HepG2 (cell line): Measurements from ENCODE around the gene CHM. TPM values are rescaled to one million over a fixed set of nuclear protein-coding genes. Genes with fewer than 3 reads are reported as not detected.

Experiments
- ATAC-seq: fragments of 200-7000 bp; cut with Tn5 transposase; 3 replicates; pipeline ENCODE4 v1.9.1; 2020; ENCODE audit warnings: mild to moderate bottlenecking, moderate library complexity
- BruUV-seq: library from RNA; stranded (reverse); fragments of 400-500 nt; replicated peaks from 2 replicates; lab custom pipeline; 2021; lab: Mats Ljungman, UMichigan
- CTCF ChIA-PET: fragments of 300-600 bp; formaldehyde crosslinking; extraction: SDS; loops from one replicate; lab custom pipeline; 2021; ENCODE audit warnings: low total read pairs, inconsistent platforms, low intra/inter-chr PET ratio; lab: Yijun Ruan, JAX
- POLR2A ChIA-PET: fragments of 350-600 bp; sonication (Branson Sonifier 250); formaldehyde crosslinking; loops from one replicate; lab custom pipeline; 2020; ENCODE audit warnings: antibody characterized with exemption, inconsistent platforms; lab: Yijun Ruan, JAX
- DNase-seq: peaks from one replicate; pipeline ENCODE4 v3.0.0-alpha.2; 2015; ENCODE audit warnings: low spot score
- FAIRE-seq: peaks from 3 replicates; lab custom pipeline; 2011; peaks lifted over from hg19 to GRCh38; lab: Jason Lieb, UNC
- H2AFZ ChIP-seq: one replicate; pipeline ENCODE4 v1.6.1; 2011; ENCODE audit warnings: low read length, inconsistent platforms
- H3K27ac ChIP-seq: fragments of 300-600 bp; 3 replicates; pipeline ENCODE4 v1.8.0; 2011; ENCODE audit warnings: mixed run types, mild to moderate bottlenecking, mixed read lengths, low read length, inconsistent platforms; ENCODE audit not compliant: insufficient read depth; ENCODE audit errors: extremely low read length
- H3K27me3 ChIP-seq, 2 experiments: fragments of 200-600 bp in 1 of 2; 2 replicates in 1 of 2; 3 replicates in 1 of 2; pipeline versions ENCODE4 v1.6.0 to v1.8.0; 2011; ENCODE audit warnings: low read length in 2 of 2, mild to moderate bottlenecking in 2 of 2, moderate library complexity in 2 of 2, inconsistent platforms in 1 of 2; ENCODE audit not compliant: insufficient read depth in 2 of 2, control insufficient read depth in 1 of 2
- H3K36me3 ChIP-seq, 2 experiments: fragments of 200-600 bp in 1 of 2; replicated peaks in 1 of 2; 2 replicates in 1 of 2; 3 replicates in 1 of 2; pipeline versions ENCODE4 v1.5.1 to v1.8.0; 2011; ENCODE audit warnings: low read length in 2 of 2, inconsistent platforms in 1 of 2; ENCODE audit not compliant: insufficient read depth in 2 of 2, control insufficient read depth in 1 of 2
- H3K4me1 ChIP-seq: 2 replicates; pipeline ENCODE4 v1.5.1; 2012; ENCODE audit warnings: low read length, inconsistent platforms; ENCODE audit not compliant: insufficient read depth
- H3K4me2 ChIP-seq: 2 replicates; pipeline ENCODE4 v1.6.0; 2011; ENCODE audit warnings: low read depth, low read length, inconsistent platforms
- H3K4me3 ChIP-seq, 3 experiments: fragments of 200-600 bp in 1 of 3; sonication (generic), shearing (Covaris generic) in 1 of 3; replicated peaks in 1 of 3; 2 replicates each; pipeline ENCODE4 v1.5.1; 2011 to 2016; ENCODE audit warnings: low read length in 3 of 3, inconsistent platforms in 2 of 3, low read depth in 2 of 3, mild to moderate bottlenecking in 2 of 3, control low read depth in 1 of 3, mixed read lengths in 1 of 3; ENCODE audit not compliant: insufficient read depth in 1 of 3
- H3K79me2 ChIP-seq: one replicate; pipeline ENCODE4 v1.6.1; 2011; ENCODE audit warnings: low read length, inconsistent platforms; ENCODE audit not compliant: insufficient read depth
- H3K9ac ChIP-seq: 2 replicates; pipeline ENCODE4 v1.6.0; 2011; ENCODE audit warnings: mild to moderate bottlenecking, low read depth, low read length, inconsistent platforms; ENCODE audit not compliant: insufficient read depth
- H3K9me3 ChIP-seq: 2 replicates; pipeline ENCODE4 v1.5.1; 2012; ENCODE audit warnings: mild to moderate bottlenecking, low read length
- H4K20me1 ChIP-seq: 2 replicates; pipeline ENCODE4 v1.6.0; 2011; ENCODE audit warnings: inconsistent platforms, mild to moderate bottlenecking, low read length, moderate library complexity; ENCODE audit not compliant: insufficient read depth
- CAMTA2 ChIP-seq: sonication (generic); formaldehyde crosslinking; IDR thresholded peaks from 2 replicates; pipeline ENCODE4 v1.4.0; 2020; ENCODE audit warnings: mild to moderate bottlenecking, missing genetic modification reagents, borderline replicate concordance
- CBX5 ChIP-seq: sonication (generic); formaldehyde crosslinking; IDR thresholded peaks from 2 replicates; pipeline ENCODE4 v1.4.0; 2020; ENCODE audit warnings: missing genetic modification reagents, borderline replicate concordance
- MAFF ChIP-seq: IDR thresholded peaks from 2 replicates; pipeline ENCODE4 v1.6.1; 2011; ENCODE audit warnings: low read depth, low read length, improper control_type of control experiment
- MAFK ChIP-seq, 2 experiments: IDR thresholded peaks in 1 of 2; conservative IDR thresholded peaks in 1 of 2; 2 replicates each; pipeline ENCODE4 v1.6.1; 2011; ENCODE audit warnings: improper control_type of control experiment in 2 of 2, low read length in 2 of 2
- NR2C2 ChIP-seq: sonication (generic); formaldehyde crosslinking; IDR thresholded peaks from 2 replicates; pipeline ENCODE4 v1.4.0; 2020; ENCODE audit warnings: missing genetic modification reagents, mild to moderate bottlenecking, moderate library complexity, borderline replicate concordance
- NR2F1 ChIP-seq, 2 experiments: fragments of 450-650 bp in 1 of 2; formaldehyde crosslinking in 1 of 2; IDR thresholded peaks; 2 replicates each; pipeline versions ENCODE4 v1.5.0 to v1.6.1; 2016 to 2020; ENCODE audit warnings: mild to moderate bottlenecking in 1 of 2, missing compliant biosample characterization in 1 of 2, missing genetic modification reagents in 1 of 2, moderate library complexity in 1 of 2
- RFX5 ChIP-seq: IDR thresholded peaks from 2 replicates; pipeline ENCODE4 v1.6.1; 2011; ENCODE audit warnings: low read depth, low read length, improper control_type of control experiment
- SCMH1 ChIP-seq: sonication (generic); formaldehyde crosslinking; IDR thresholded peaks from 2 replicates; pipeline ENCODE4 v1.9.0; 2021; ENCODE audit warnings: missing genetic modification reagents, mild to moderate bottlenecking, borderline replicate concordance
- SRSF4 ChIP-seq: fragments of 200-400 bp; formaldehyde crosslinking; IDR thresholded peaks from one replicate; pipeline ENCODE4 v1.6.1; 2018; ENCODE audit warnings: mild to moderate bottlenecking, low read depth, low read length, moderate library complexity; ENCODE audit not compliant: poor library complexity, severe bottlenecking
- WIZ ChIP-seq: sonication (generic); formaldehyde crosslinking; IDR thresholded peaks from 2 replicates; pipeline ENCODE4 v1.5.1; 2020; ENCODE audit warnings: mild to moderate bottlenecking, missing genetic modification reagents
- ZNF101 ChIP-seq: sonication (generic); formaldehyde crosslinking; IDR thresholded peaks from 2 replicates; pipeline ENCODE4 v1.4.0; 2020; ENCODE audit warnings: mild to moderate bottlenecking, low read depth, missing genetic modification reagents, borderline replicate concordance
- ZNF253 ChIP-seq: sonication (generic); formaldehyde crosslinking; IDR thresholded peaks from 2 replicates; pipeline ENCODE4 v1.8.0; 2022; ENCODE audit warnings: mild to moderate bottlenecking, missing genetic modification reagents, borderline replicate concordance
- ZNF263 ChIP-seq: sonication (generic); formaldehyde crosslinking; IDR thresholded peaks from 2 replicates; pipeline ENCODE4 v1.4.0; 2020; ENCODE audit warnings: missing genetic modification reagents
- ZNF317 ChIP-seq: sonication (generic); formaldehyde crosslinking; IDR thresholded peaks from 2 replicates; pipeline ENCODE4 v1.5.0; 2020; ENCODE audit warnings: mild to moderate bottlenecking, missing genetic modification reagents
- ZNF446 ChIP-seq: sonication (generic); formaldehyde crosslinking; IDR thresholded peaks from 2 replicates; pipeline ENCODE4 v1.5.0; 2020; ENCODE audit warnings: mild to moderate bottlenecking, missing genetic modification reagents
- ZNF496 ChIP-seq: sonication (generic); formaldehyde crosslinking; IDR thresholded peaks from 2 replicates; pipeline ENCODE4 v1.8.1; 2023; ENCODE audit warnings: mild to moderate bottlenecking, moderate library complexity, missing genetic modification reagents; ENCODE audit not compliant: insufficient replicate concordance
- ZNF652 ChIP-seq: IDR thresholded peaks from 2 replicates; pipeline ENCODE4 v1.6.1; 2016; ENCODE audit warnings: low read depth, borderline replicate concordance
- ZNF761 ChIP-seq: sonication (generic); formaldehyde crosslinking; conservative IDR thresholded peaks from 2 replicates; pipeline ENCODE4 v1.4.0; 2020; ENCODE audit warnings: mild to moderate bottlenecking, missing genetic modification reagents
- WGBS: methylation state at CpG from one replicate; pipeline ENCODE4 v1.1.6; 2017; ENCODE audit warnings: low lambda C conversion rate; 5-methylcytosine and 5-hydroxymethylcytosine counted together
- in situ Hi-C: cut with HindIII; loops from 2 replicates; pipeline ENCODE4 v1.10.0; 2017; ENCODE audit warnings: low pct_unique_long_range_greater_than_20kb; ENCODE audit not compliant: extremely low pct_ligation_motif_present
- intact Hi-C: fragments of 100-400 bp; cut with micrococcal nuclease; formaldehyde crosslinking; loops from one replicate; pipeline ENCODE4 v1.10.0; 2022; ENCODE audit not compliant: unreplicated experiment
- polyA plus RNA-seq, 8 experiments: library from polyadenylated mRNA; depleted of rRNA in 3 of 8; stranded (reverse) in 7 of 8; unstranded in 1 of 8; fragments of >200 nt; fragmentation: Illumina TruSeq in 4 of 8; extraction: Trizol in 4 of 8; gene quantifications; 2 replicates each; pipeline versions ENCODE4 v1.2.1 to v1.2.3, GENCODE V29; 2011 to 2016; ENCODE audit warnings: low read depth in 4 of 8, missing spikeins in 1 of 8, mixed read lengths in 1 of 8; ENCODE audit not compliant: insufficient read depth in 1 of 8
- total RNA-seq, 5 experiments: library from RNA; depleted of rRNA; stranded (reverse); fragments of >200 nt; fragmentation: Illumina TruSeq; extraction: Trizol; gene quantifications; 2 replicates each; pipeline ENCODE4 v1.2.3, GENCODE V29; 2016; ENCODE audit warnings: low read depth in 1 of 5

Gene CHM
- total and polyA plus RNA-seq, 2 of the 13 experiments (the other 11 are each of a cell fraction or from before 2014, with no cell fraction given): 15.1 to 15.5 TPM

DNA sequence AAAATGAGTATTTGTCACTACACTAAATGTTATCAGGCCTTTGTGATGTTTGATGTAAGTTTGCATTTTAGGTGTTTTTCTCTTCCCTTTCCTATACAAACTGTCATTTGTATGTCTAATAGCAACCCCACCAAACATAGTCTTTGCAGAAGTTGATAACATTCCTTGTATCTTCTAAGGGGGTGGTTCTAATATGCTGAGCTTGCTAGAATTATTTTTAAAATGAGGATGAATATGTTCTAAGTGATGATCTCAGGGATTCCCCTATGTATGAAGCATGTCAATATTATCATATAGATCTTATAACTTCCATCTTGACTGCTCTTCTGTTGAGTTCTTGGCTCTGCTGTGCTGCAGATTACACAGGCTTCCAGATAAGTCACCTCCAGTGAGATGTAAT lies 3.1 kb downstream of the CHM start:
- Histone ChIP-seq H3K27me3 (no peaks in the 10 kb centered on the region), H3K27ac (no peak overlapping the region), H3K36me3 (no peaks in the 10 kb centered on the region), H4K20me1 (0 out of 2 replicates have a peak, but pooled peaks cover 4% of the 10 kb centered on the region), H2AFZ (no peak overlapping the region), H3K9me3 (no peaks in the 10 kb centered on the region), H3K4me1 (peaks cover 32% of the 10 kb centered on the region), H3K79me2 (peaks cover 74% of the 10 kb centered on the region), H3K4me2 (no peak overlapping the region), H3K9ac (no peak overlapping the region), H3K4me3 (no peak overlapping the region)
- ChIA-PET CTCF (no interaction called here), POLR2A (no interaction called here)
- DNase-seq (no peak), FAIRE-seq (no peak), ATAC-seq (no peak)
- no TSS peak for BruUV-seq
- in situ Hi-C loops: no loop called here
- intact Hi-C loops: loop anchor here (5.0 kb wide), 1 partner anchor 42 kb away; no protein-coding TSS in a partner anchor
- no peak for TF ChIP-seq CAMTA2
- TF ChIP-seq MAFF: peak; percentile 75
- peak; percentile 59 to 82; a peak in 3 of 4 replicates for TF ChIP-seq MAFK (conservative IDR thresholded peaks at IDR 0.05 in 1 of 2, IDR thresholded peaks at IDR 0.05 in 1 of 2; ENCODE audit: low read length in 2 of 2)

GRCh38 chrX:86039625-86040568 lies 7.5 kb downstream of the CHM start:
- Histone ChIP-seq H3K79me2 (peaks cover 75% of the 10 kb centered on the region), H2AFZ (no peak overlapping the region), H4K20me1 (0 out of 2 replicates have a peak, but pooled peaks cover 4% of the 10 kb centered on the region), H3K9me3 (no peaks in the 10 kb centered on the region), H3K9ac (peak overlapping the region; percentile 59; the same call in 1 of the 2 replicates), H3K4me3 (peak overlapping the region; percentile 51 to 58 (median 52); a peak in 5 of 6 replicates), H3K4me2 (peak overlapping the region; percentile 74), H3K27me3 (no peaks in the 10 kb centered on the region), H3K4me1 (peaks cover 26% of the 10 kb centered on the region), H3K36me3 (no peaks in the 10 kb centered on the region), H3K27ac (peak overlapping the region; percentile 70)
- intact Hi-C loops: loop anchor here (5.0 kb wide), 1 partner anchor 38 kb away; no protein-coding TSS in a partner anchor
- ChIA-PET POLR2A (interaction anchor here (1.5 kb wide), 1 partner anchor 38 kb away, joined by 6 read pairs; no protein-coding TSS in a partner anchor), CTCF (no interaction called here)
- BruUV-seq: no TSS peak
- FAIRE-seq (peak; percentile 73), ATAC-seq (peak; percentile 97), DNase-seq (peak; percentile 59)
- WGBS: 4% methylated on average over 9 of the region's 21 CpGs
- in situ Hi-C loops: no loop called here
- TF ChIP-seq ZNF253 (no peak), ZNF446 (no peak), RFX5 (no peak), NR2F1 (CRISPR knock-in tag; IDR thresholded peaks at IDR 0.05) (peak in 1 of 2 experiments; percentile 41; a peak in 1 of 4 replicates), SCMH1 (no peak), ZNF652 (CRISPR knock-in tag) (peak; percentile 95), ZNF263 (CRISPR knock-in tag) (peak; percentile 94), ZNF761 (CRISPR knock-in tag) (0 out of 2 replicates have a peak, but pooled peaks have one; percentile 28), NR2C2 (CRISPR knock-in tag) (peak; percentile 66), ZNF101 (CRISPR knock-in tag) (no peak), ZNF317 (peak; percentile 93), ZNF496 (CRISPR knock-in tag) (no peak), CBX5 (CRISPR knock-in tag) (peak; percentile 10; the same call in 1 of the 2 replicates), SRSF4 (no peak), WIZ (CRISPR knock-in tag) (no peak)
